ENCODE data around the gene DNAJB4.
"Not testable (repeated sequence)": the region's sequence is repeated elsewhere in the genome, so short reads cannot be mapped to it uniquely, and the experiment has no call there.

The DNAJB4 gene

DNA sequence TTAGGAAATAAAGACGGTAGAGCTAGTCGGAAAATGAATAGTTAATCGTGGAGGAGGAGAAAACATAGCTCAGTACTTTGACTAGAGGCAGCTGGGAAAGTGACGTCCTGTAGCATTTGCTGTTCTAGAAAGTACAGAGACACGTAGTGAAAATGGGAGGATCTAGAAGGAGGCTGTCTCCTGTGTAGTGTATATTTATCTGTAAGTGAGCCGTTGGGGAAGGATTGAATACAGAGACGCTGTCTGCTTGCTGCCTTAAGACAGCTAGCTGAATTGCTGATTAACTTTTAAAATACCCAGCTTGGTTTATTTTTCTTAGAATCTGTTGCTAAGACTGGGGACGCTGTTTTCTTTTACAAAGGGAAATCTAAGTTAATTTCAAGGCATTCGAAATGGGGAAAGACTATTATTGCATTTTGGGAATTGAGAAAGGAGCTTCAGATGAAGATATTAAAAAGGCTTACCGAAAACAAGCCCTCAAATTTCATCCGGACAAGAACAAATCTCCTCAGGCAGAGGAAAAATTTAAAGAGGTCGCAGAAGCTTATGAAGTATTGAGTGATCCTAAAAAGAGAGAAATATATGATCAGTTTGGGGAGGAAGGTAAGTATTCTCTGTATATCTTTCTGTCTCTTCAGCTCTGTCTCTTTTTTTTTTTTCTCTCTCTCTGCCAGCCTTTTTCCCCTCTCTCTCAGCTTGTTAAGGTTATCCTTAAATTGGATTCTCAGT lies at the start of gene DNAJB4:
TSS of gene DNAJB4 (plus strand) at position 221 of the 729 bp plus-strand sequence. CDS start at position 393, 172 bp downstream.
- peak; percentile 19 to 53 for DNase-seq (ENCODE audit: low read depth in 2 of 2)

DNA sequence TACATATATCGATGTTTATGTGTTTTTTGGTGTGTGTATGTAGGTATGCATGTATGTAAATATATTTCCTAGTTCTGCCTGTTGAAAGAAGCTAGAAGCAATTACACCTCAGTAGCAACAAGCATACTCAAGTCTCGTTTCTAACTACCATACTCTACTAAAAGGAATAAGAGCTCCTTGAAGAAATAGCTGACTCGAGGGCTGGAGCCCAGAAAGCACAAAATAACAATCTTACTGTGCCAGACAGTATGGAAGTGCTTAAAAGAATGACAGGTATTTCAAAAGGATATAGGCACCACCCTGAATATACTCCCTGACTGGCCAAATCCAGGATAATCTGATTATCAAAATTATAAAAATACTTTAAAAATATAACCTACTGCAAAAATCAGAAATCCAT lies 49.0 kb upstream of the DNAJB4 start:
- no peak for DNase-seq (ENCODE audit: low read depth in 2 of 2)

GRCh38 chr1:77956464-77956863 lies 48.3 kb upstream of the DNAJB4 start:
- no peak for DNase-seq (ENCODE audit: low read depth in 2 of 2)

DNA sequence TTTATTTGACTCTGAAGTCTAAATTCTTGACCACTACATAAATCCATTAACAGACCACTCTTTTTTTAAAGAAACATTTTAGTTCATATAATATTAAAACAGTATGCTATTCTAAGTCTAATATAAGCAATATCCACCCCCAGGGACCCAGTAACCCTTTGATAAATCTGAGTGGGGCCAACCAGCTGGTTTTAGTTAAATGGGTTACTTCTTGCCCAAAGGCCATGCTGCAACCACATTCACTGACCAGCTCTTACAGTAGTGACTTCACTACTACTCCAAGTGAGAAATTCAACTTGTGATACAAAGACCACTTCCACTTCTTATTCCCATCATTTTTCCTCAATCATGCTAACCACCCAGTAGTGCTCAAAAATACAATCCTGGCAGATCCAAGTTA lies 46.3 kb upstream of the DNAJB4 start:
- DNase-seq (ENCODE audit: low read depth in 2 of 2), result no peak

DNA sequence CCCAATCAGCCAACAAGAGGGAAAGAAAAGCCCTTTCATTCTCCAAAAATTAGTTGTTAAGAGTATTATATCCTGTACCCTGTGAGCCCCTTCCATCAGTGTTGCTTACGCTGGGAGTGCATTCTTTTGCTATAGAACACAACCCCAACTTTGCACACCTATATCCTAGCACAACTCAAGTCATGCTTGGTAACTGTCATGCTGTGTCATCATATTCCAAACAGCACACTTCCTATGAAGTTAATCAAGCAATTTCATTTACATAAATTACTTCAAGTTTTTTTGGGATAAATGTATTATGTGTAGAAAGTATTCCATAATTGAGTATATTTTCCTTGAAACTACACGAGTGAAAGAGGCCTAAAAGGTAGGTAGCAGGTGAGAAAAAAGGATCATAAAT lies 45.9 kb upstream of the DNAJB4 start:
- DNase-seq (ENCODE audit: low read depth in 2 of 2), result no peak

- no peak for DNase-seq (ENCODE audit: low read depth in 2 of 2)
These were observed 43.3 kb upstream of the DNAJB4 start for GRCh38 chr1:77961392-77961791.

GRCh38 chr1:77966291-77966690 lies 38.4 kb upstream of the DNAJB4 start:
- no peak for DNase-seq (ENCODE audit: low read depth in 2 of 2)

DNA sequence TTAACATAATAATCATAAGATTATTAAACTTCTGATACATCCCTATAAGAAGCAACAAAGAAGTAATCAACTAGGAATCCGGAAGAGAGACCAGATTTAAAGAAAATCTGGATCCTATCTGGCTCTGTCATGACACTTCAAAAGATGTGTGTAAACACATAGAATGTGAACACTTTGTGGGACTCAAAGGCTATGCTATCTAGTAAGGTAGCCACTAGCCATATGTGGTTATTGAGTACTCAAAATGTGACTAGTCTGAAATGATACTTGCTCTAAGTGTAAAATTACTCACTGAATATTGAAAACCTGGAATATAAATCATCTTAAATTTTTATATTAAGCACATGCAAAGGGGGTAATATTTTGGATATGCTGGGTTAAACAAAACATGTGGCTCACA lies 34.5 kb upstream of the DNAJB4 start:
- DNase-seq (ENCODE audit: low read depth in 2 of 2), result no peak

GRCh38 chr1:77972080-77972479 lies 32.7 kb upstream of the DNAJB4 start:
- DNase-seq (ENCODE audit: low read depth in 2 of 2), result no peak

GRCh38 chr1:77975386-77975785 lies 29.4 kb upstream of the DNAJB4 start:
- DNase-seq (ENCODE audit: low read depth in 2 of 2), result no peak

GRCh38 chr1:77975907-77976306 lies 28.8 kb upstream of the DNAJB4 start:
- DNase-seq (ENCODE audit: low read depth in 2 of 2), result no peak

DNA sequence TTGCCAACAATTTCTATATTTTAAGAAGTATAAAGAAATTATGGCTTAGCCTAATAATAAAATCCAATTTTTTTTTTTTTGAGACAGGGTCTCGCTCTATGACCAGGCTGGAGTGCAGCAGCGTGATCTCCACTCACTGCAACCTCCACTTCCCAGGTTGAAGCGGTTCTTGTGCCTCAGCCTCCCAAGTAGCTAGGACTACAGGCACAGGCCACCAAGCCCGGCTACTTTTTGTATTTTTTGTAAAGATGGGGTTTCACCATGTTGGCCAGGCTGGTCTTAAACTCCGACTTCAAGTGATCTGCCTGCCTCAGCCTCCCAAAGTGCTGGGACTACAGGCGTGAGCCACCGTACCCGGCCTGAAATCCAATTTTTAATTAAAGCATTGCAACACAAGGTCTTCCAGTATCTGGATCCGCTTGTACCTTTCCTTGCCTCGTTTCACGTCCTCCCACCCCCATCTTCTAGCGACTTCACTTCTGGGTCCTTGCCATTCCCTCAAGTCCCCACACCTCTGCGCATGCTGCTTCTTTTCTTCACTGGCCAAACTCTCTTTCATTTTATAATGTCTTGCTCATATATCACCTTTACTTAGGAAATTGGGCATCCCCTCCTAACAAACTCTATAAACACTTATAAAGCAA lies 28.2 kb upstream of the DNAJB4 start:
- DNase-seq (ENCODE audit: low read depth in 2 of 2), result no peak

- no peak for DNase-seq (ENCODE audit: low read depth in 2 of 2)
These were observed 26.8 kb upstream of the DNAJB4 start for GRCh38 chr1:77977989-77978292.

DNA sequence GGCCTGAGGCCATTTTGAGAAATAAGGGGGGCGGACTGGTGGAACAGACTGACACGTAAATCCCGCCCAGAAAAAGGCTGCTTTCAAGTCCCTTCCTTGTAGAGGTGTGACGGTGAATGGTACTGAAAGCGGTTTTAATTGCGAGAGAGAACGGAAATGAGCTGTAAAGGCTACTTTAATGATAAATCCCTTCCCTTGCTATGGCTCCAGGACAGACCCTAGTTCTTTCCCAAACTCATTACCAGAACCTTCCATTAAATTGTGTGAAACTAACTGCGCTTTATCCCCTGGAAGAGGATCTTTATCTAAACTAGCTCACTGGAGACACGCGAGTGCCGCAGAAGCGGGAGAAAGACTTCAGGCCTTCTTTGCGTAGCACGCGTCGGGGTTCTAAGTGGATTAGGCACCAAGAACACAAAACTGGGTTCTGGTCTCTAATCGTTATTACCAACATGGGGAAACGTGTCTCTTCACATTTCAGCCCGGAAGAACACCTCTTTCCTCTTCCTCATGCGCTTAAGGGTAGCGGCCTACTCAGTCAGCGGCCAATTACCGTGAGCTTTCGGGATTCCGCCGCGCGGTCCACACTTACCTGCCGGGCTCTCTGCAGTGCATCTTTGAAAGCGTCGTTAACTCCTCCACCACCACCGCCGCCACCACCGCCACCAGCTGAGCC lies 26.3 kb upstream of the DNAJB4 start:
- DNase-seq (ENCODE audit: low read depth in 2 of 2), result peak; percentile 59 to 75

DNA sequence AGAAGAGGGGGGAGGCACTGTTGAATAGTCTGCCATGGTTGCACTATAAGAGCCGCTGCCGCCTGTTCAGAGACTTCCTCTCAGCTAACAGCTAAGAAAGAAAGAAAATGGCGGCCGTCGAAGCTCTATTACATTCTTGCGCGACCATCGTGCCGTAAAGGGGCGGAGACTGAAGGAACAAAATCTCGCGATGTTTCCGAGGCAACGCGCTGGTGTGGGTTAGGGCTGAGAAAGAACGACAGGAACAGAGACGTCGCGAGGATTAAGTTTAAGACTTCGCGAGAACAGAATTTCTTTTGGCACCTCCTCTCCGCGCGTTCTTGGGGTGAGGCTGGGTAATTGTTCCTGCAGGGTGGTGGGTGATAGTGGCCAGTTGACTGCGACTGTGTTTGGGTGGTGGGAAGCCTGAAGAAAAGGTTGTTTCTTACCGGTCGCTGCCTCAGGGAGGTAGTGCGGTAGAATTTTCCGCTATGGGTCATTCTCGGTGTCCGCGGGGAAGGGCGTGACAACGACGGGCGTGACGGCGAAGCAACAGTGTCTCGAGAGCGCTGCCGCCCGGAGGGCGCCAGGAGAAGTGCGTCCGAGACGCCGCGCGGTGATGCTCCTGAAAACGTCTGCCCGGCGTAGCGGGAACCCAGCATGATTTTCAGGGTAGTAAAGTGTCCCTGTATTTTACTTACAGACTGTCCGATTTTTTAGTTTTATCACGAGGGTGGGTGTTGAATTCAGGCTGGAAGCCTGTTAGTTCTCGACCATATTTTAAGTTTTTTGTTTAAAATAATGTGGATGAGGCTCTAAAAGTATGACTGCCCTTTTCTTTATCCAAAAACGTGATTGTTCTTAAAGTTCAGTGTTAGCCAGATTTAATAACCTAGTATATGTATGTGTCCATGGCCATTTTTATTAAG lies 25.5 kb upstream of the DNAJB4 start, which contains the start of gene FUBP1:
TSS of gene FUBP1 (minus strand) at position 104 of the 908 bp plus-strand sequence. CDS start at position 36, 68 bp downstream.
- peak; percentile 88 to 97 for DNase-seq (ENCODE audit: low read depth in 2 of 2)

GRCh38 chr1:77983352-77983996 lies 21.3 kb upstream of the DNAJB4 start:
- not testable (repeated sequence) for DNase-seq (ENCODE audit: low read depth in 2 of 2)

GRCh38 chr1:77983997-77984355 lies 20.8 kb upstream of the DNAJB4 start:
- DNase-seq (ENCODE audit: low read depth in 2 of 2), result no peak

DNA sequence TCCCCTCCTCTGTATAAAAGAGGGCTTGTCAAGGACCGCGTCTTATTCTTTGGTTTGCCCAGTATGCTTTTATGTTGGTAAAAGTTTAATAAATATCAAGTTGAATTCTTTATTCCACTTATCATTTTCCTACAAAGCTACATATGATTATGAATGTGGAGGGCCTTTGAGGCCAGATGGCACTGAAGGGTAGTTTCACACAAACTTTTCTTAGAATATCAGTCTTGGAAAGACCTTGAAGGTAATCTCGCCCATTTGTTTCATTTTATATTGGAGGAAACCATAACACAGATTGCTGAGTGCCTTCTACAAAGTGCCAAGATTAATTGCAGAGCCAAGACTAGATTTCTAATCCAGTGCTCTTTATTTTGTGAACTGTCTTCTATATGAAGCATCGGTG lies 20.1 kb upstream of the DNAJB4 start:
- no peak for DNase-seq (ENCODE audit: low read depth in 2 of 2)

GRCh38 chr1:77986810-77987209 lies 17.9 kb upstream of the DNAJB4 start:
- no peak for DNase-seq (ENCODE audit: low read depth in 2 of 2)

DNA sequence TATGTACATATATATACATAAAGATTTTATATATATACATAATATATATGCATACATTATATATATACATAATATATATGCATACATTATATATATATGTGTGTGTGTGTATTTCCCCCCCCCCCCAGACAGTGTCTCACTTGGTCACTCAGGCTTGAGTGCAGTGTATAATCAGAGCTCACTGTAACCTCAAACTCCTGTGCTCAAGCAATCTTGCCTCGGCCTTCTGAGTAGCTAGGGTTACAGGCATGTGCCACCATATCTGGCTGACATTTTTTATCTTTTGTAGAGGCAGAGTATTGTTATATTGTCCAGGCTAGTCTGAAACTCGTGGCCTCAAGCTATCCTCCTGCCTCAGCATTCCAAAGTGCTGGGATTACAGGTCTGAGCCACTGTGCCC lies 16.8 kb upstream of the DNAJB4 start:
- DNase-seq (ENCODE audit: low read depth in 2 of 2), result no peak

DNA sequence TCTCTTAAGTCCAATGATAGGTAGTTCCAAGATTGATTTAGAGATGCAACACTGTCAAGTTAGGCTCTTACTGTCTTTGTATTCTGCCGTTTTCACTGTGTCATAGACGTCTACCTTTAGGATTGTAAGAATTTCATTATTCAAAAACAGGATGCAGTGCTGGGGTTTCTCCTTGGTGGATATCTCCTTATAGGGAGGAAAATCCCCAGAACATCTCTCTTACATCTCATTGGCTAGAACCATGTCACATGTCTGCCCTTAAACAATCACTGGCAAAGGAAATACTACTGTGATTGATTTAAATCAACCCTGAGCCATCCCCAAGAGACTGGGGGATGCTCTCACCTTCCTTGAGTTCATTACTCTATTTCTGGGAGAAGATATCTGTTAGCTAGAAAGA lies 15.0 kb upstream of the DNAJB4 start:
- DNase-seq (ENCODE audit: low read depth in 2 of 2), result no peak
